Mucosa of stomach (tissue), 1 donor: ENCODE measurements around the gene ATAD3C.
"Not testable (repeated sequence)": the region's sequence is repeated elsewhere in the genome, so short reads cannot be mapped to it uniquely, and the experiment has no call there.

ENCODE experiments used
- H3K27me3 ChIP-seq: one replicate; pipeline ENCODE4 v1.7.0; 2013; ENCODE audit warnings: mild to moderate bottlenecking, low read length; ENCODE audit not compliant: control insufficient read depth, insufficient read depth
- H3K36me3 ChIP-seq: one replicate; pipeline ENCODE4 v1.7.0; 2013; ENCODE audit warnings: low read length; ENCODE audit not compliant: control insufficient read depth, insufficient read depth
- H3K4me1 ChIP-seq: one replicate; pipeline ENCODE4 v1.7.0; 2013; ENCODE audit warnings: mild to moderate bottlenecking, low read length; ENCODE audit not compliant: control insufficient read depth, insufficient read depth
- H3K4me3 ChIP-seq: one replicate; pipeline ENCODE4 v1.7.0; 2013; ENCODE audit warnings: low read length
- H3K9ac ChIP-seq: one replicate; pipeline ENCODE4 v1.7.0; 2013; ENCODE audit warnings: mild to moderate bottlenecking, low read length, moderate library complexity
- H3K9me3 ChIP-seq: one replicate; pipeline ENCODE4 v1.7.0; 2013; ENCODE audit warnings: mild to moderate bottlenecking, low read length, moderate library complexity; ENCODE audit not compliant: control insufficient read depth
- donor health status: Pancreatic carcinoma.

Gene ATAD3C

GRCh38 chr1:1410238-1410637 is 39.3 kb upstream of the ATAD3C start:
- H3K4me1 ChIP-seq, result peaks cover 16% of the 10 kb centered on the region
- H3K9ac ChIP-seq, H3K9me3 ChIP-seq, H3K36me3 ChIP-seq, H3K27me3 ChIP-seq, H3K4me3 ChIP-seq: not testable (repeated sequence)

DNA sequence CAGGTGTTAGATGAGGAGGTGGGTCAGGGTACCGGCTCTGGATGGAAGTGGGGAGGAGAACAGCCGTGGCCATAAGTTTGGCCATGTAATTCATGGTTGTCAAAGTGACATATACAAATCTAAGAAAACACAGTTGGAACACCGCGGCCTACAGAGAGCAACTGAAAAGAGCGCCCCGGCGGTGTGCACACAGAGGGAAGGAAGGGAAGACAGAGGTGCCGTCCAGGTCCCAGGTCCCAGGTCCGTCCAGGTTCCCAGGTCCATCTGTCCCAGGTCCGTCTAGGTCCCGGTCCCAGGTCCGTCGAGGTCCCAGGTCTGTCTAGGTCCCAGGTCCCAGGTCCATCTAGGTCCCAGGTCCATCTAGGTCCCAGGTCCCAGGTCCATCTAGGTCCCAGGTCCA is 37.9 kb upstream of the ATAD3C start:
- Histone ChIP-seq H3K9ac (no peak overlapping the region), H3K9me3 (no peaks in the 10 kb centered on the region), H3K4me1 (peaks cover 9% of the 10 kb centered on the region), H3K4me3 (no peak overlapping the region), H3K27me3 (no peaks in the 10 kb centered on the region), H3K36me3 (no peaks in the 10 kb centered on the region)

DNA sequence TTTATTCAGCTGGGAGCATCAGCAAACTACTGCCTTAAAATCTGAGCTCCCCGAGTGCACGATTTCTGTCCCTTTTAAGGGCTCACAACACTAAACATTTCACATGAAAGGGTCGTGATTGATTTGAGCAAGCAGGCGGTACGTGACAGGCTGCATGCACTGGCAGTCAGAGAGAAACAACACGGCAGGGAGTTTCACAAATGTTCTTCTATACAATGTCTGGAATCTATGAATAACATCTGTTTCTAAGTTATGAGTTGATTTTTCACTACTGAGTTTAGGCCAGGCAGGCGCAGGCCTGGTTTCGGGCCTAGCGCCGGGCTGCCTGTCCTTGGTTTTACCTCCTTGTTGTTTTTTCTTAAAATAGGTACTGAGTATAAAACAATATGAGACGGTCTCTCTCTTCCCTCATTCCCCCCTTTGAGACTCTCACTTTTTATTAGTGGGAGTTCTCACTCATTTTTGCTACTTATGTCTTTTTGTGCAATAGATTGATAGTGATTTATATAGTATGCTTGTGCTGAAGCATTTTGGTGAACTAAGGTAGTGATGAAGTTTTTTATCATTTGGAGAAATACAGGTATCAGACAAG is 37.1 kb upstream of the ATAD3C start:
- H3K36me3 ChIP-seq, H3K4me3 ChIP-seq, H3K27me3 ChIP-seq, H3K4me1 ChIP-seq, H3K9ac ChIP-seq, H3K9me3 ChIP-seq: not testable (repeated sequence)

DNA sequence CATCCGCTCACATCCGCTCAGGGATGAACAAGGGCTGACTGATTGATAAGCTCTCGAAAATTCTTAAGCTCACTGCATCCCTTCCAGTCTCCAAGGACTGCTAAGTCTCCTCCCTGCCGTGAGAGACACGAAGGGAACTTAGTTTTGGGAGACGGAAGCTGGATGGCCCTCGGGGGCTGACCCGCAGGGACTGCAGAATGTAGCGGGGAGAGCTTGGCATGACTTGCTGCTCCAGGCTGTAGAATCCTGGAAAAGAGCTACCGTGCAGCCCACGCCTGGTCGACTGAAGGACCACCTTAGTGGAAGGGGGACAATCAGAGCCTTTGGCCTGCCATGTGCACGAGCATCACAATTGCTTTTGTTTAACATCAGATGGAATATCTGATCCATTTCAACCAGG is 33.7 kb upstream of the ATAD3C start:
- H3K9ac ChIP-seq, result no peak overlapping the region
- H3K27me3 ChIP-seq, result no peaks in the 10 kb centered on the region

DNA sequence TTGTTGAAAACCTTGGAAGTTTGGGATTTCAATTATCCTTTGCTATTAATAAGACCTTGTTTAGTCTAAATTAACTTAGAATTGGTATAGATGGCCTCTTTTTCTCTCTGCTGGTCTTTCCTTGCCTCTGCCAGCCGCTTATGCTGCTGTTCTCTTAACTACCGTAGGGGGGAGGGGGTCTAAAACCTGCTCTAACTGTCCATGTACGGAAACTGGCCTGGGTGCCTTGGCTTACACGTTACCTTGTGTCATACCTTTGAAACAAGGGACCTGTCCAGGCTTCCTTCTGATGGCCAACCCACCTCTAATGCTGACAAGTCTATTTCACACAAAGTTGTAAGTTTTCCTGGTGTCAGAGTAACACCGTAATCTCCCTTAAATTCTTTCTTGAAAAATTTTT is 32.1 kb upstream of the ATAD3C start:
- peaks cover 11% of the 10 kb centered on the region for H3K4me1 ChIP-seq
- not testable (repeated sequence) for H3K9ac ChIP-seq, H3K27me3 ChIP-seq, H3K9me3 ChIP-seq, H3K4me3 ChIP-seq, H3K36me3 ChIP-seq

More for the DNA sequence above, 33.7 kb upstream of the ATAD3C start:
- Histone ChIP-seq H3K9me3 (no peaks in the 10 kb centered on the region), H3K4me3 (no peak overlapping the region), H3K4me1 (peaks cover 8% of the 10 kb centered on the region), H3K36me3 (no peaks in the 10 kb centered on the region)

- H3K27me3 ChIP-seq, H3K9ac ChIP-seq, H3K9me3 ChIP-seq, H3K36me3 ChIP-seq, H3K4me3 ChIP-seq: not testable (repeated sequence)
- H3K4me1 ChIP-seq, result peaks cover 11% of the 10 kb centered on the region
Measured at GRCh38 chr1:1417825-1418463, 31.5 kb upstream of the ATAD3C start.

DNA sequence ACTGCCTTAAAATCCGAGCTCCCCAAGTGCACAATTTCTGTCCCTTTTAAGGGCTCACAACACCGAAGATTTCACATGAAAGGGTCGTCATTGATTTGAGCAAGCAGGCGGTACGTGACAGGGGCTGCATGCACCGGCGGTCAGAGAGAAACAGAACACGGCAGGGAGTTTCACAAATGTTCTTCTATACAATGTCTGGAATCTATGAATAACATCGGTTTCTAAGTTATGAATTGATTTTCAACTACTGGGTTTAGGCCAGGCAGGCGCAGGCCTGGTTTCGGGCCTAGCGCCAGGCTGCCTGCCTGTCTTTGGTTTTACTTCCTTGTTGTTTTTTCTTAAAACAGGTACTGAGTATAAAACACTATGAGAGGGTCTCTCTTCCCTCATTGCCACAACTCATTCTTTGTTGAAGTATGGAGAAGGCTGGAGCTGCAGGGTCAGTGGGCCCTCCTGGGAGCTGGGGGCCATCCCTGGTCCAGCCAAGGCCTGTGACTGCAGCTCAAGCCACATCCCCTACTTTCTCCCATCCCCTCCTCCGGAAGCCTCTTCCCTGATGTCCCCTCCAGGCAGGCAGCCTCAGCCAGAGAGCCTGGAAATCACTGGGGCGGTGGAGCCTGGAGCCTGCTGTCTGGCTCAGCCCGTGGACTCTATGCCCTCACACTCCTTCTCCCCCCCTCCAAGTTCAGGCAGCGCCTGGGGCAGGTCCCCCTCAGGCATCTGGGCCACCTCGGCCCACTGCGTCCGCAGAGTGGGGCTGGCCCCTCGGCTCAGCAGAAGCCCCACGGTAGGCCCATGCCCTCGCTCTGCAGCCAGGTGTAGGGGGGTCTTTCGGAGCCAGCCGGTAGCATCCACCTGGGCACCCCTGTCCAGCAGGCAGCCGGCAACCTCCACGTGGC is 30.8 kb upstream of the ATAD3C start:
- Histone ChIP-seq H3K9ac (peak overlapping the region; percentile 28), H3K27me3 (no peaks in the 10 kb centered on the region), H3K9me3 (no peaks in the 10 kb centered on the region), H3K4me3 (no peak overlapping the region), H3K36me3 (no peaks in the 10 kb centered on the region), H3K4me1 (peaks cover 11% of the 10 kb centered on the region)

DNA sequence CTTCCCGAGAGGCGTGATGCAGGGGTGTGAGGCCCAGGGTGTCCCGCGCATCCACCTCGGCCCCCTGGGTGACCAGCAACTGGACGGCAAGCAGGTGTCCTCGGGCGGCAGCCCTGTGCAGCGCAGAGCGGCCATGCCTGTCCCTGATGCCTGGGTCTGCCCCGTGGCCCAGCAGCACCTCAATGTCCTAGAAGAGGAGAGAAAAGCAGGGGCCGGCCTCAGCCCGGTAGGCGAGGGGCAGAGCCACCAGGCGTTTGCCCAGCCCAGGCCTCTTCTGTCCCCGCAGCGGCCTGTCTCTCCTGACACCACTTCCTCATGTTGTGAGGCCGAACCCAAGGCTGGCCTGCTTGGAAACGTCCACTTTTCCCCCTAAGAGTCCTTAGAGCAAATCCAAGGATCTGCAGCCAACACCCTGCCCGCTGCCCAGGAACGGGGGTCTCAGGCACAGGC is 30.1 kb upstream of the ATAD3C start:
- H3K9me3 ChIP-seq, result no peaks in the 10 kb centered on the region
- H3K4me3 ChIP-seq, result no peak overlapping the region
- peak overlapping the region; percentile 39 for H3K9ac ChIP-seq
- no peaks in the 10 kb centered on the region for H3K27me3 ChIP-seq
- H3K4me1 ChIP-seq, result peaks cover 11% of the 10 kb centered on the region
- H3K36me3 ChIP-seq, result no peaks in the 10 kb centered on the region

GRCh38 chr1:1419813-1420653 is 29.5 kb upstream of the ATAD3C start:
- Histone ChIP-seq H3K9me3 (no peaks in the 10 kb centered on the region), H3K27me3 (no peaks in the 10 kb centered on the region), H3K4me1 (peaks cover 11% of the 10 kb centered on the region), H3K9ac (peak overlapping the region; percentile 39), H3K4me3 (no peak overlapping the region), H3K36me3 (no peaks in the 10 kb centered on the region)

DNA sequence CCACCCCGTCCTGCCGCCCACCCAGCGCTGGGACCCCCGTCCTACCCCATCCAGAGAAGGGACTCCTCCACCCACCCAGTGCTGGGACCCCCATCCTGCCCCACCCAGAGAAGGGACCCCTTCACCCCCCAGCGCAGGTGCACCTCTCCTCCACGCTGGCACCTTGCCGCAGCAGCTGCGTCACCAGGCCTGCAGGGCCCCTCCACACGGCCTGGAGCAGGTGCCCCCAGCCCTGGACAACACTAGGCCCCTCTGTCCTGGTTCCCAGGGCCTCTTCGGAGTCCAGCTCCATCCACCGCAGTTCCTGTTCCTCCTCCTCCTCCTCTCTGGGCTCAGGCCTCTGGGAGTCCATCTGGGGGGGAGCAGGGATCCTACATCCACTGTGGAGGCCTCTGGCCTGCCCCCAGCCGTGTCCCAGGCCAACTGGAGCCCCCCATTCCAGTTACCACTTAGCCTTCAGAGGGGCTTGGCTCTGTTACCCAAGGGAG is 28.8 kb upstream of the ATAD3C start:
- H3K4me1 ChIP-seq, result peaks cover 11% of the 10 kb centered on the region
- no peaks in the 10 kb centered on the region for H3K9me3 ChIP-seq
- H3K9ac ChIP-seq, result peak overlapping the region; percentile 34
- no peak overlapping the region for H3K4me3 ChIP-seq
- no peaks in the 10 kb centered on the region for H3K36me3 ChIP-seq
- H3K27me3 ChIP-seq, result no peaks in the 10 kb centered on the region

DNA sequence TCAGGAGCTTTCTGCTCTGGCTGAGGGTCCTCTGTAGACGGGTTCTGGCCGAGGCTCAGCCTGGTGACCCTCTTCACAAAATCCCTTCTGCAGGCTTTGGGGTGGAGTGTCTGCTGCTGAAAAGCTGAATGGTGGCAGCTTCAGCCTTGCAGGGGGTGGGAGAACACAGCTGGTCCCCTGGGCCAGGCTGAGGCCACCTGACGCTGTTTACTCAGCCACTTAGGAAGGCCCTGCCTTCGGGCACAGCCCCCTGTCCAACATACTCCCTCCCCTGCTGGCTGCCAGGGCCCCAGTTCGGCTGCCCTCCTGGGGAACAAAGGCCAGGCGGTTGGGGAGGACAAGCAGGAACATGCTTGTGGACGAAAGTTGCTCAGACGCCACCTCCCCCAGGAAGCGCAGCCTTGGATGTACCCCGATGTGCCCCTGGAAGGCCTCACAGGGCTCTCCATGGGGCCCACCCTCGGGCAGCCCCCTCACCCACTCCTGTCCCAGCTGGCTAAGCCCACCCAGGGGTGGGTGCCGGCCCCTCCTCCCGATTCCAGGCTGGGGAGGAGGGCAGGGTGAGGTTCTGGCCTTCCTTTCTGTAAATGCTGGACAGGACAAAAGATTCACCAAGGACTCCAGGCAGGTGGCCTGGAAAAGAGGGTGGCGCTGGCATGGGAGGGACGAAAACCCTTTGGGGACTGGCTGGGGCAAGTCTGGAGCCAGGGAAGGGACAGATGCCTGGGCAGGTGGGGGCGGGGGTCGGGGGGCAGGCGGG is 28.2 kb upstream of the ATAD3C start, which contains the start of gene ANKRD65:
TSS of gene ANKRD65 (minus strand) at position 130 of the 760 bp plus-strand sequence. CDS start 271 bp downstream, outside the sequence.
- Histone ChIP-seq H3K9ac (peak within 1 kb of the TSS; percentile 34), H3K27me3 (peaks cover 2% of the 10 kb centered on the region), H3K4me1 (peaks cover 11% of the 10 kb centered on the region), H3K36me3 (no peaks in the 10 kb centered on the region), H3K4me3 (no peak within 1 kb of the TSS), H3K9me3 (no peaks in the 10 kb centered on the region)
